MG63 (cell line): ENCODE results near the gene FAM83E. TPM values are rescaled to one million over a fixed set of nuclear protein-coding genes. Genes with fewer than 3 reads are reported as not detected.

Experiments used
- DNase-seq: peaks from one replicate; pipeline ENCODE4 v3.0.0-alpha.2; 2020
- H3K27me3 ChIP-seq: fragments of 250-450 bp; sonication (Bioruptor Pico); 2 replicates; pipeline ENCODE4 v1.5.1; 2020; ENCODE audit warnings: mild to moderate bottlenecking, moderate library complexity
- H3K36me3 ChIP-seq: fragments of 250-450 bp; sonication (Bioruptor Pico); 2 replicates; pipeline ENCODE4 v1.5.1; 2020; ENCODE audit warnings: mild to moderate bottlenecking, moderate library complexity
- H3K4me3 ChIP-seq: fragments of 250-450 bp; sonication (Bioruptor Pico); 2 replicates; pipeline ENCODE4 v1.5.1; 2020; ENCODE audit warnings: mild to moderate bottlenecking, moderate library complexity
- H3K9me3 ChIP-seq: fragments of 250-450 bp; sonication (Bioruptor Pico); 2 replicates; pipeline ENCODE4 v1.5.1; 2020; ENCODE audit warnings: mild to moderate bottlenecking, moderate library complexity
- total RNA-seq: library from RNA; depleted of rRNA; stranded (reverse); fragments of >200 nt; shearing (Covaris generic); gene quantifications from 2 replicates; pipeline ENCODE4 v1.2.3, GENCODE V29; 2014; ENCODE audit warnings: low replicate concordance

Gene FAM83E
- total RNA-seq, 1 experiment from 2014 or later, result not detected

DNA sequence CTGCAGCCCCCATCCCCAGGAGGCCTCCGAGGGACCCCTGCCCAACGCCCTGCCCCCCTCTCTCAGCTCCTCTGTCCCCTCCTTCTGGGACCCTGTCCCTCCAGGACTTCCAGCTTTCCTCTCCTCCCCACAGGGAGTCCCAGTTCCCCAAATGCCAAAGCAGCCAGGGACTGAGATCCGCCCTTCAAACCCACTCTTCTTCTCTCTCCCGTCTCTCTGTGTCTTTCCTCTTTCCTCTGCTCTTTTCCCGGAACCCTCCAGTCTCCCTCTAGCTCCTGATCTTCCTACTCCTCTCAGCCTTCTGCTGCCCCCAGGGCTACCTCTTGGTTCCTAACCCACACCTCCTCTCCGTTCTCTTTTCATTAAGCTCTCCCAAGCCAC lies 30.7 kb upstream of the FAM83E start:
- no peaks in the 10 kb centered on the region for H3K9me3 ChIP-seq
- peak overlapping the region; percentile 41 for H3K4me3 ChIP-seq
- DNase-seq, result no peak
- no peaks in the 10 kb centered on the region for H3K36me3 ChIP-seq
- H3K27me3 ChIP-seq, result peaks cover 8% of the 10 kb centered on the region

GRCh38 chr19:48644839-48645619 lies 30.2 kb upstream of the FAM83E start:
- Histone ChIP-seq H3K9me3 (no peaks in the 10 kb centered on the region), H3K36me3 (no peaks in the 10 kb centered on the region), H3K27me3 (peaks cover 8% of the 10 kb centered on the region), H3K4me3 (no peak overlapping the region)
- DNase-seq, result peak; percentile 48

DNA sequence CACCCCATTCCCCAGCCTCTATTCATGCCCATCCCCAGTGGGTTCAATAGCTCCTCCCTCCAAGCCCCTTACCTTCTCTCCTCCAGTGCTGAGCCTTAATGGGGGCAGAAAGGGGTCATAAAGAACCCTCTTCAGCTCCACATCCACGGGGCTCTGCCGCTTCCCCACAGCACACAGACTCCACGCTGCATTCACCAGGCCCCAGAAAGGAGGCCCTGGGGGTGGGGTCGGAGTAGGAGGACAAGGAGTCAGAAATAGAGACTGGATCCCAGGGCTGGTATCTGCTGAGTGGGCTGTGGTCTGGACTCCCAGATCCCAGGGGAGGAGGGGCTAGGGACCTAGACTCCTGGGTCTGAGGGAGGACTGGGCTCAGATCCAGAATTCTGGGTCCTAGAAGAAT lies 29.5 kb upstream of the FAM83E start:
- no peaks in the 10 kb centered on the region for H3K9me3 ChIP-seq
- no peak for DNase-seq
- H3K36me3 ChIP-seq, result no peaks in the 10 kb centered on the region

GRCh38 chr19:48642862-48643261 lies 28.0 kb upstream of the FAM83E start:
- no peak for DNase-seq

More for the DNA sequence above, 29.5 kb upstream of the FAM83E start:
- no peak overlapping the region for H3K4me3 ChIP-seq
- peaks cover 13% of the 10 kb centered on the region for H3K27me3 ChIP-seq

DNA sequence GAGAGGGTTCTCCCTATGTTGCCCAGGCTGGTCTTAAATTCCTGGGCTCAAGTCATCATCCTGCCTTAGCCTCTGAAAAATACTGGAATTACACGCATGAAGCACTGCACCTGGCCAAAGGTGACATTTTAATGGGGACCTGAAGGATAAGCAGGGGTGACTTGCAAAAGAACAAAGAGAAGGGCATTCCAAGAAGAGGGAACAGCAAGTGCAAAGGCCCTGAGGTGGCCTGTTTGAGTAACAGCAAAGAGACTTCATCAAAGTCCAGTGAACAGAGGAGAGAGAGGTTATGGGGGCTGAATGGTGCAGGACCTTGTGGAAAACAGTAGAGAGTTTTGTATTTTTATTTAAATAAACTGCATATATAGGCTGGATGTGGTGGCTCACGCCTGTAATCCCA lies 27.0 kb upstream of the FAM83E start:
- no peak for DNase-seq
- H3K36me3 ChIP-seq, result no peaks in the 10 kb centered on the region
- H3K4me3 ChIP-seq, result no peak overlapping the region
- H3K9me3 ChIP-seq, result no peaks in the 10 kb centered on the region
- peaks cover 13% of the 10 kb centered on the region for H3K27me3 ChIP-seq

More at GRCh38 chr19:48642862-48643261, 28.0 kb upstream of the FAM83E start:
- no peaks in the 10 kb centered on the region for H3K9me3 ChIP-seq
- no peaks in the 10 kb centered on the region for H3K36me3 ChIP-seq
- no peak overlapping the region for H3K4me3 ChIP-seq
- peaks cover 13% of the 10 kb centered on the region for H3K27me3 ChIP-seq

GRCh38 chr19:48639483-48640375 lies 24.9 kb upstream of the FAM83E start:
- DNase-seq, result no peak
- Histone ChIP-seq H3K27me3 (peaks cover 5% of the 10 kb centered on the region; the same call in 1 of the 2 replicates), H3K36me3 (0 out of 2 replicates have a peak, but pooled peaks cover 3% of the 10 kb centered on the region), H3K9me3 (no peaks in the 10 kb centered on the region), H3K4me3 (no peak overlapping the region)

- no peaks in the 10 kb centered on the region for H3K9me3 ChIP-seq
- DNase-seq, result no peak
Measured at GRCh38 chr19:48638831-48639381, 24.0 kb upstream of the FAM83E start.

DNA sequence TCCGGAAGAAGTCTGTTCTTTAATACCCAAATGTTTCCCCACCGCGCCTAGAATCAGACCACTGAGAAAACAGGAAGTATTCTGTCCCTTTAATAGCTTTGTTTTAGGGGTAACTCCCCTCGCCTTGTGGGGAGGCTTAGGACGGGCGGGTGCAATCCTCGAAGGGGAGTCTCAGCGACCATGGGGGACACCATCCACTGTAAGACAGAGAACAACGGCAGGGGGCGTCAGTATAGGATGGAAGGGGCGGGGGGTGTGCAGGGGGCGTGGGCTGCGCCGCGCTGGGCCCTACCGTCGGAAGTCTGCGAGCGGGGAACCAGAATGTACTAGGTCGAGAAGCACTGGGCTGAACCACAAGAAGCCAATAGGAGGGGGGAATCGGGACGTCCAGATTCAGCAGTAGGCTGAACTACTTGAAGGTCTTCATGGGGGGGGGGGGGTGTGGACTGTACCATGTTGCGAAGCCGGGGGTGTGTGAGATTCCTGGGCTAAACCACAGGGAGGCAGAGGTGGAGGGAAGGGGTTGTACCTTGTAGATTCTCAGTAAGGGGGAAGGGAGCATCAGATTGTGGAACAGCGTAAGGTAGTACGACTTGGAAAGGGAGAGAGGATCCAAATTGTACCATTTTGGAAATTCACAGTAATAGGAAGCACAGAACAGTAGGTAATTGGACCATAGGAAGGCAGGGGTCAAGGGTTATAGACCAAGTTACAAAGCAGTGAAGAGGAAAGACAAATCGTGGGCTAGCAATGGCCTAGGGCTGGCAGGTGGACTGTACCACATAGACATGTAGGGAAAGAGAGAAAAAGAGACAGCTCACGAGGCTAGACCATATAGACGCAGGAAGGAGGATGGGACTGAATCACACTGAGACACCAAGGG lies 23.3 kb upstream of the FAM83E start:
- peaks cover 5% of the 10 kb centered on the region; the same call in 1 of the 2 replicates for H3K27me3 ChIP-seq
- peak overlapping the region; percentile 63 for H3K4me3 ChIP-seq
- peaks cover 3% of the 10 kb centered on the region; the same call in 1 of the 2 replicates for H3K36me3 ChIP-seq
- H3K9me3 ChIP-seq, result no peaks in the 10 kb centered on the region
- peak; percentile 90 for DNase-seq

More at GRCh38 chr19:48638831-48639381, 24.0 kb upstream of the FAM83E start:
- Histone ChIP-seq H3K36me3 (peaks cover 3% of the 10 kb centered on the region; the same call in 1 of the 2 replicates), H3K27me3 (peaks cover 5% of the 10 kb centered on the region; the same call in 1 of the 2 replicates), H3K4me3 (no peak overlapping the region)

DNA sequence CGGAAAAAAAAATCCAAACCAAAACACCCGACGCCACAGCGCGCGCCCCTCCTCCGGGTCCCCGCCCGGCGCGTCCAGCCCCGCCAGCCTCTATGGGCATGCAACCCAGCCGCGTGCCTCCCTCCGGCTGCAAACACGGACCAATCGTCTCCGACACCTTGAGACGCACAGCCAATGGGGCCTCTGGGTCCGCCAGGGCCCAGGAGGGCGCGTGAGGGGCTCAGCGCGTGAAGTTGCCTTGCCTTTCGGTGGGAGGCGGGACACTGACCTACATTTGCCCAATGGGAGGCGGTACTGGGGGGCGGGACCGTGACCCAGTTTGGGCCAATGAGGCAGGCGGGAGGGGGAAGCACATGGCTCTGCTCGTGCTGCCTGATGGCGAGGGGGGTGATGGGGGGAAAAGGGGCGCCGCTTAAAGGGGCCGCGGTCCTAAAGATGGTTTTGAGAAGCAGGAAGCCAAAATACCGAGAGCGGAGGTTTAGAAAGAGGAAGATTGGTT lies 22.6 kb upstream of the FAM83E start:
- H3K9me3 ChIP-seq, result no peaks in the 10 kb centered on the region
- peaks cover 5% of the 10 kb centered on the region; the same call in 1 of the 2 replicates for H3K27me3 ChIP-seq
- peak overlapping the region; percentile 63 for H3K4me3 ChIP-seq
- peak; percentile 100 for DNase-seq
- H3K36me3 ChIP-seq, result peaks cover 3% of the 10 kb centered on the region; the same call in 1 of the 2 replicates

GRCh38 chr19:48636859-48637448 lies 22.1 kb upstream of the FAM83E start, which contains the start of gene DBP:
TSS of gene DBP (minus strand) at chr19:48637379. CDS start at chr19:48636994, 385 bp downstream.
- peak; percentile 58 for DNase-seq
- H3K27me3 ChIP-seq, result peaks cover 5% of the 10 kb centered on the region; the same call in 1 of the 2 replicates
- H3K4me3 ChIP-seq, result peak within 1 kb of the TSS; percentile 63
- peaks cover 3% of the 10 kb centered on the region; the same call in 1 of the 2 replicates for H3K36me3 ChIP-seq
- no peaks in the 10 kb centered on the region for H3K9me3 ChIP-seq

GRCh38 chr19:48635966-48636858 lies 21.3 kb upstream of the FAM83E start:
- no peak for DNase-seq
- Histone ChIP-seq H3K9me3 (no peaks in the 10 kb centered on the region), H3K36me3 (peaks cover 5% of the 10 kb centered on the region), H3K27me3 (peaks cover 5% of the 10 kb centered on the region; the same call in 1 of the 2 replicates), H3K4me3 (peak overlapping the region; percentile 63)

GRCh38 chr19:48635263-48635965 lies 20.5 kb upstream of the FAM83E start:
- Histone ChIP-seq H3K9me3 (no peaks in the 10 kb centered on the region), H3K27me3 (peaks cover 5% of the 10 kb centered on the region; the same call in 1 of the 2 replicates), H3K4me3 (peak overlapping the region; percentile 63), H3K36me3 (peaks cover 12% of the 10 kb centered on the region)
- peak; percentile 56 for DNase-seq

- DNase-seq, result peak; percentile 98
- H3K9me3 ChIP-seq, result no peaks in the 10 kb centered on the region
- H3K27me3 ChIP-seq, result peaks cover under 1% of the 10 kb centered on the region; the same call in 1 of the 2 replicates
- peaks cover 19% of the 10 kb centered on the region for H3K36me3 ChIP-seq
- peak overlapping the region; percentile 35 for H3K4me3 ChIP-seq
Measured at GRCh38 chr19:48634424-48635262, 19.8 kb upstream of the FAM83E start.
